KMS-11 (cell line): Measurements from ENCODE around the gene DNM1.

Experiments
- H2AFZ ChIP-seq: fragments of 200-600 bp; sonication (generic); 2 replicates; pipeline ENCODE4 v1.6.1; 2016; ENCODE audit warnings: antibody characterized with exemption, mixed run types, low read depth
- H3K27ac ChIP-seq: fragments of 200-600 bp; sonication (generic); 2 replicates; pipeline ENCODE4 v1.6.1; 2016; ENCODE audit warnings: mild to moderate bottlenecking, mixed run types
- H3K27me3 ChIP-seq: fragments of 200-600 bp; sonication (generic); 2 replicates; pipeline ENCODE4 v1.6.1; 2017; ENCODE audit warnings: mild to moderate bottlenecking, low read depth, mixed run types, moderate library complexity; ENCODE audit not compliant: insufficient read depth
- H3K36me3 ChIP-seq: fragments of 200-600 bp; sonication (generic); 2 replicates; pipeline ENCODE4 v1.6.1; 2017; ENCODE audit warnings: mild to moderate bottlenecking, mixed run types; ENCODE audit not compliant: insufficient read depth
- H3K4me1 ChIP-seq: fragments of 200-600 bp; sonication (generic); 2 replicates; pipeline ENCODE4 v1.6.1; 2016; ENCODE audit warnings: mild to moderate bottlenecking, low read depth, mixed run types; ENCODE audit not compliant: poor library complexity, severe bottlenecking
- H3K4me2 ChIP-seq: fragments of 200-600 bp; sonication (generic); 2 replicates; pipeline ENCODE4 v1.7.0; 2016; ENCODE audit warnings: mild to moderate bottlenecking, mixed run types
- H3K4me3 ChIP-seq: fragments of 200-600 bp; sonication (generic); IDR thresholded peaks from 2 replicates; pipeline ENCODE4 v1.6.1; 2017; ENCODE audit warnings: low read depth, low read length, mixed read lengths; ENCODE audit not compliant: insufficient read depth
- H3K79me2 ChIP-seq: fragments of 200-600 bp; sonication (generic); 2 replicates; pipeline ENCODE4 v1.6.1; 2016; ENCODE audit warnings: low read depth, mixed run types; ENCODE audit not compliant: insufficient read depth
- H3K9ac ChIP-seq: fragments of 200-600 bp; sonication (generic); 2 replicates; pipeline ENCODE4 v1.6.1; 2016; ENCODE audit warnings: mild to moderate bottlenecking, mixed run types
- H4K20me1 ChIP-seq: fragments of 200-600 bp; sonication (generic); 2 replicates; pipeline ENCODE4 v1.6.1; 2016; ENCODE audit warnings: mild to moderate bottlenecking, mixed run types; ENCODE audit not compliant: insufficient read depth
- TF ChIP-seq, protein P1 (sequence below): fragments of 200-600 bp; sonication (generic); conservative IDR thresholded peaks from 2 replicates; pipeline ENCODE4 v1.6.1; 2017; ENCODE audit warnings: low read depth, mild to moderate bottlenecking, antibody characterized with exemption, low read length, moderate library complexity, mixed read lengths

Gene DNM1

GRCh38 chr9:128167209-128167608 lies 36.0 kb upstream of the DNM1 start:
- H2AFZ ChIP-seq: no peak overlapping the region

DNA sequence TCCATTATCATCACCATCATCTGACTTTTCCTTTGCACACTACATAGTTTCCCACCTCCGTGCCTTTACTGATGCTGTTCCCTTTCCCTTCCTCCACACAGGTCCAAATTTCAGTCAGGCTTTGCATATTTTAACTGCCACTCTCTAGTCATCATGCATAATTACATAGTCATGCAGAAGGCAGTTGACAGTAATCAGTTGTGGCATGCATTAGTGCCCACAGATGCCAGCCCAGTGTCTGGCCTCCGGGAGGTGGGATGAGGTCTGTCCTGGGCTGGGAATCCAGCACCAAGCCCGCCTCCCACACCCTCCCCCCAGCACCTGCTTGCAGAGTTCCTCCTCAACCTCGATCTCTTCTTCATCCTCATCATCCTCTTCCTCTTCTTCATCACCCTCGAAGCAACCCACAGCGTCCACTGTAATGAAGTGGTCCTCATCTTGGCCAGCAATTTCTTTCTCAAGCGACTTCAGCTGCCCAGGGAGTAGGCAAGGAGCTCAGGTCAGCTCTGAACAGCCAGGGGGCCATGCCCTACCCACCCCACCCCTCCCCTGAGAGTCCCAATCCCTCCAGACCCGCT lies 34.4 kb upstream of the DNM1 start:
- H4K20me1 ChIP-seq: no peaks in the 10 kb centered on the region
- H3K9ac ChIP-seq: no peak overlapping the region
- H3K27me3 ChIP-seq: no peaks in the 10 kb centered on the region
- no peak overlapping the region for H2AFZ ChIP-seq
- no peak overlapping the region for H3K4me2 ChIP-seq
- TF ChIP-seq, protein P1, sequence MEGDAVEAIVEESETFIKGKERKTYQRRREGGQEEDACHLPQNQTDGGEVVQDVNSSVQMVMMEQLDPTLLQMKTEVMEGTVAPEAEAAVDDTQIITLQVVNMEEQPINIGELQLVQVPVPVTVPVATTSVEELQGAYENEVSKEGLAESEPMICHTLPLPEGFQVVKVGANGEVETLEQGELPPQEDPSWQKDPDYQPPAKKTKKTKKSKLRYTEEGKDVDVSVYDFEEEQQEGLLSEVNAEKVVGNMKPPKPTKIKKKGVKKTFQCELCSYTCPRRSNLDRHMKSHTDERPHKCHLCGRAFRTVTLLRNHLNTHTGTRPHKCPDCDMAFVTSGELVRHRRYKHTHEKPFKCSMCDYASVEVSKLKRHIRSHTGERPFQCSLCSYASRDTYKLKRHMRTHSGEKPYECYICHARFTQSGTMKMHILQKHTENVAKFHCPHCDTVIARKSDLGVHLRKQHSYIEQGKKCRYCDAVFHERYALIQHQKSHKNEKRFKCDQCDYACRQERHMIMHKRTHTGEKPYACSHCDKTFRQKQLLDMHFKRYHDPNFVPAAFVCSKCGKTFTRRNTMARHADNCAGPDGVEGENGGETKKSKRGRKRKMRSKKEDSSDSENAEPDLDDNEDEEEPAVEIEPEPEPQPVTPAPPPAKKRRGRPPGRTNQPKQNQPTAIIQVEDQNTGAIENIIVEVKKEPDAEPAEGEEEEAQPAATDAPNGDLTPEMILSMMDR: no peak
- no peak overlapping the region for H3K4me3 ChIP-seq
- H3K4me1 ChIP-seq: no peaks in the 10 kb centered on the region
- H3K27ac ChIP-seq: no peak overlapping the region
- no peaks in the 10 kb centered on the region for H3K79me2 ChIP-seq
- H3K36me3 ChIP-seq: no peaks in the 10 kb centered on the region

More at GRCh38 chr9:128167209-128167608, 36.0 kb upstream of the DNM1 start:
- Histone ChIP-seq H3K79me2 (no peaks in the 10 kb centered on the region), H3K27ac (no peak overlapping the region), H3K9ac (no peak overlapping the region), H3K36me3 (no peaks in the 10 kb centered on the region), H3K4me2 (no peak overlapping the region), H3K4me1 (no peaks in the 10 kb centered on the region), H3K4me3 (no peak overlapping the region), H4K20me1 (no peaks in the 10 kb centered on the region), H3K27me3 (no peaks in the 10 kb centered on the region)
- TF ChIP-seq, protein P1: no peak

- no peak overlapping the region for H3K4me3 ChIP-seq
- no peak overlapping the region for H2AFZ ChIP-seq
- no peaks in the 10 kb centered on the region for H3K36me3 ChIP-seq
These were observed 33.7 kb upstream of the DNM1 start for GRCh38 chr9:128169492-128169891.

GRCh38 chr9:128169925-128170324 lies 33.3 kb upstream of the DNM1 start:
- H4K20me1 ChIP-seq: no peaks in the 10 kb centered on the region
- H2AFZ ChIP-seq: no peak overlapping the region
- H3K4me1 ChIP-seq: no peaks in the 10 kb centered on the region
- TF ChIP-seq, protein P1: no peak
- no peak overlapping the region for H3K9ac ChIP-seq
- H3K36me3 ChIP-seq: no peaks in the 10 kb centered on the region
- H3K27me3 ChIP-seq: no peaks in the 10 kb centered on the region
- no peak overlapping the region for H3K27ac ChIP-seq
- H3K79me2 ChIP-seq: no peaks in the 10 kb centered on the region
- no peak overlapping the region for H3K4me3 ChIP-seq
- H3K4me2 ChIP-seq: no peak overlapping the region

More at GRCh38 chr9:128169492-128169891, 33.7 kb upstream of the DNM1 start:
- H3K9ac ChIP-seq: no peak overlapping the region
- H3K79me2 ChIP-seq: no peaks in the 10 kb centered on the region
- H3K27ac ChIP-seq: no peak overlapping the region
- no peaks in the 10 kb centered on the region for H4K20me1 ChIP-seq
- no peaks in the 10 kb centered on the region for H3K27me3 ChIP-seq
- TF ChIP-seq, protein P1: no peak
- H3K4me1 ChIP-seq: no peaks in the 10 kb centered on the region
- H3K4me2 ChIP-seq: no peak overlapping the region
